GM21576 (cell line): ENCODE measurements around the gene LAD1.
A peak's percentile ranks its signal among the peaks of the same experiment; 100 is the strongest.

ENCODE experiments used
- ATAC-seq: cut with Tn5 transposase; IDR thresholded peaks from one replicate; pipeline ENCODE4 v1.9.1; 2021; ENCODE audit warnings: mild to moderate bottlenecking, moderate library complexity; ENCODE audit not compliant: unreplicated experiment

The LAD1 gene

GRCh38 chr1:201419256-201419655, 20.1 kb upstream of the LAD1 start:
- no peak for ATAC-seq

- no peak for ATAC-seq
Observed at GRCh38 chr1:201418461-201418860, 19.3 kb upstream of the LAD1 start.

GRCh38 chr1:201414051-201414738, 15.1 kb upstream of the LAD1 start:
- ATAC-seq, result no peak

GRCh38 chr1:201411292-201411691, 12.2 kb upstream of the LAD1 start:
- ATAC-seq, result no peak

GRCh38 chr1:201409440-201409839, 10.3 kb upstream of the LAD1 start:
- ATAC-seq, result no peak

GRCh38 chr1:201408834-201409200, 9.7 kb upstream of the LAD1 start:
- no peak for ATAC-seq

GRCh38 chr1:201408176-201408833, 9.2 kb upstream of the LAD1 start:
- peak; percentile 52 for ATAC-seq

GRCh38 chr1:201406831-201407406, 7.8 kb upstream of the LAD1 start:
- no peak for ATAC-seq

GRCh38 chr1:201405484-201405831, 6.3 kb upstream of the LAD1 start:
- no peak for ATAC-seq

- ATAC-seq, result no peak
Observed at GRCh38 chr1:201404722-201405483, 5.8 kb upstream of the LAD1 start.

GRCh38 chr1:201404055-201404454, 4.9 kb upstream of the LAD1 start:
- no peak for ATAC-seq

- no peak for ATAC-seq
Observed at GRCh38 chr1:201403359-201403758, 4.2 kb upstream of the LAD1 start.

- no peak for ATAC-seq
Observed at GRCh38 chr1:201401700-201402099, 2.6 kb upstream of the LAD1 start.

- ATAC-seq, result no peak
Observed at GRCh38 chr1:201400852-201401230, 1.7 kb upstream of the LAD1 start.

GRCh38 chr1:201400212-201400851, 1.2 kb upstream of the LAD1 start:
- ATAC-seq, result no peak

GRCh38 chr1:201399352-201400126, 415 bp upstream of the LAD1 start:
- no peak for ATAC-seq

GRCh38 chr1:201397675-201398074, 1.4 kb downstream of the LAD1 start:
- ATAC-seq, result no peak

GRCh38 chr1:201396861-201397464, 2.2 kb downstream of the LAD1 start:
- no peak for ATAC-seq

GRCh38 chr1:201395936-201396335, 3.2 kb downstream of the LAD1 start:
- ATAC-seq, result no peak

GRCh38 chr1:201394591-201394990, 4.5 kb downstream of the LAD1 start:
- ATAC-seq, result no peak
